Naive thymus-derived CD4-positive, alpha-beta T cell (primary cell): ENCODE data around the gene PER1. TPM values are rescaled to one million over a fixed set of nuclear protein-coding genes. Genes with fewer than 3 reads are reported as not detected.

ENCODE experiments used
- ATAC-seq: fragments of 150-1000 bp; cut with Tn5 transposase; 2 replicates; pipeline ENCODE4 v1.10.0; 2021; ENCODE audit warnings: mild to moderate bottlenecking, moderate library complexity
- CTCF ChIA-PET: fragments of 350-600 bp; sonication (Branson Sonifier 250); formaldehyde crosslinking; loops from one replicate; lab custom pipeline; 2021; ENCODE audit warnings: antibody characterized with exemption; lab: Charles Lee
- POLR2A ChIA-PET: fragments of 350-600 bp; sonication (Branson Sonifier 250); formaldehyde crosslinking; loops from one replicate; lab custom pipeline; 2021; ENCODE audit warnings: antibody characterized with exemption, inconsistent platforms; lab: Charles Lee
- DNase-seq, 9 donors: peaks; one replicate each; pipeline versions ENCODE4 v3.0.0 to v3.0.0-alpha.2; 2020 to 2022; ENCODE audit warnings: mixed read lengths in 1 of 9
- H3K27ac ChIP-seq: one replicate; pipeline ENCODE4 v1.7.0; 2013; ENCODE audit warnings: mild to moderate bottlenecking, low read depth, low read length, moderate library complexity
- H3K27me3 ChIP-seq, 2 donors: one replicate each; pipeline ENCODE4 v1.7.0; 2013; ENCODE audit warnings: low read length in 2 of 2, mild to moderate bottlenecking in 2 of 2, moderate library complexity in 2 of 2; ENCODE audit not compliant: control insufficient read depth in 2 of 2, insufficient read depth in 2 of 2
- H3K36me3 ChIP-seq, 3 experiments: 1 replicate in 2 of 3; 2 replicates in 1 of 3; pipeline ENCODE4 v1.7.0; 2013; ENCODE audit warnings: low read length in 3 of 3, mild to moderate bottlenecking in 3 of 3, moderate library complexity in 1 of 3; ENCODE audit not compliant: insufficient read depth in 3 of 3, control insufficient read depth in 2 of 3
- H3K4me1 ChIP-seq, 2 donors: one replicate each; pipeline ENCODE4 v1.7.0; 2013; ENCODE audit warnings: low read length in 2 of 2, mild to moderate bottlenecking in 2 of 2, moderate library complexity in 1 of 2; ENCODE audit not compliant: control insufficient read depth in 2 of 2, insufficient read depth in 2 of 2
- H3K4me3 ChIP-seq: 2 replicates; pipeline ENCODE4 v1.7.0; 2013; ENCODE audit warnings: mild to moderate bottlenecking, low read length
- H3K9me3 ChIP-seq, 3 experiments: 1 replicate in 2 of 3; 2 replicates in 1 of 3; pipeline ENCODE4 v1.7.0; 2013; ENCODE audit warnings: low read length in 3 of 3; ENCODE audit not compliant: control insufficient read depth in 2 of 3
- H3K27ac Mint-ChIP-seq, 9 donors: one replicate each; pipeline ENCODE4 v1.8.0; 2020 to 2022; ENCODE audit warnings: mixed read lengths in 9 of 9, mild to moderate bottlenecking in 8 of 9, moderate library complexity in 5 of 9, inconsistent platforms in 2 of 9
- H3K27me3 Mint-ChIP-seq, 5 donors: one replicate each; pipeline ENCODE4 v1.8.0; 2021 to 2022; ENCODE audit warnings: mixed read lengths in 5 of 5, mild to moderate bottlenecking in 1 of 5
- H3K36me3 Mint-ChIP-seq, 5 donors: one replicate each; pipeline ENCODE4 v1.8.0; 2020 to 2022; ENCODE audit warnings: mixed read lengths in 5 of 5, mild to moderate bottlenecking in 3 of 5, inconsistent platforms in 1 of 5
- H3K4me1 Mint-ChIP-seq, 7 donors: one replicate each; pipeline ENCODE4 v1.8.0; 2020 to 2022; ENCODE audit warnings: mixed read lengths in 7 of 7, mild to moderate bottlenecking in 3 of 7, inconsistent platforms in 1 of 7
- H3K4me3 Mint-ChIP-seq, 10 donors: one replicate each; pipeline ENCODE4 v1.8.0; 2020 to 2022; ENCODE audit warnings: mild to moderate bottlenecking in 10 of 10, mixed read lengths in 10 of 10, moderate library complexity in 6 of 10, inconsistent platforms in 2 of 10
- H3K9me3 Mint-ChIP-seq, 11 donors: one replicate each; pipeline ENCODE4 v1.8.0; 2020 to 2022; ENCODE audit warnings: mixed read lengths in 11 of 11, mild to moderate bottlenecking in 4 of 11, inconsistent platforms in 1 of 11, moderate library complexity in 1 of 11
- intact Hi-C, 2 donors: fragments of 100-400 bp; cut with micrococcal nuclease; formaldehyde crosslinking; loops; one replicate each; pipeline ENCODE4 v1.15.1; 2023
- polyA plus RNA-seq, 2 donors: library from polyadenylated mRNA; unstranded; fragments of 300-500 nt; fragmentation: Illumina TruSeq; gene quantifications; one replicate each; pipeline ENCODE4 v1.2.3, GENCODE V29; 2021
- total RNA-seq, 6 experiments: library from RNA in 5 of 6; stranded (reverse) in 5 of 6; gene quantifications; 1 replicate in 5 of 6; 2 replicates in 1 of 6; pipeline ENCODE4 v1.2.3 and lab custom pipeline; 2021 to 2026

Gene PER1
- total and polyA plus RNA-seq, 7 experiments from 2014 or later = 7.9 to 1,786 (median 80.1) TPM

DNA sequence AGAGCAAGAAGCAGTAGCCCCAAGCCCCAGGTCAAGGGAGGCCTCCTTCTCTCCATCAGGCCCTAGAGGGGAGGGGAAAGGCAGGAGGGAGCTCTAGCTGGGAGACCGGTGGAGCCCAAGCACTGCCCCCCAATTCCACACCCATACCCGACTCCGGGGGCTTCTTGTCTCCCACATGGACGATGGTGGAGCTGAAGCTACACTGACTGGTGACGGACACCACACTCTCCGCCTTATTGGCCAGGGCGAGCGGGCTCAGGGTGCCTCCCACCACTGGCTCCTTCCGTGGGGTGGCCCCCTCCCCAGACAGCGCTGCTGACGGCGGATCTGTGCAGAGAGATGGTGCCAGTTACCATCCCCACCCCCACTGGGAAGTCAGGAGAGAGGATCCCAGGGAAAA lies 6.4 kb downstream of the PER1 start:
- intact Hi-C loops = no loop called here
- CTCF ChIA-PET = no interaction called here
- H3K4me3 Mint-ChIP-seq = peak overlapping the region in 1 of 10 donors; percentile 48
- H3K27me3 ChIP-seq = no peaks in the 10 kb centered on the region
- H3K9me3 Mint-ChIP-seq = peaks cover 0 to 38% (median 0%) of the 10 kb centered on the region in 11 donors
- POLR2A ChIA-PET = interaction anchor here (0.7 to 3.3 kb wide), 7 partner anchors 10 to 231 kb away, joined by 3 to 16 read pairs (median 3); no protein-coding TSS in a partner anchor
- peaks cover 30 to 98% (median 48%) of the 10 kb centered on the region in 3 experiments for H3K36me3 ChIP-seq
- peaks cover 10% of the 10 kb centered on the region in 2 donors for H3K4me1 ChIP-seq
- H3K36me3 Mint-ChIP-seq = peaks cover 14 to 58% (median 15%) of the 10 kb centered on the region in 5 donors
- H3K4me3 ChIP-seq = no peak overlapping the region
- H3K27ac ChIP-seq = no peak overlapping the region
- H3K9me3 ChIP-seq = no peaks in the 10 kb centered on the region
- DNase-seq (no peak), ATAC-seq (no peak)
- H3K4me1 Mint-ChIP-seq = peaks cover 0 to 24% (median 8%) of the 10 kb centered on the region in 7 donors
- no peaks in the 10 kb centered on the region for H3K27me3 Mint-ChIP-seq
- peak overlapping the region in 4 of 9 donors; percentile 19 to 68 (median 45) for H3K27ac Mint-ChIP-seq

DNA sequence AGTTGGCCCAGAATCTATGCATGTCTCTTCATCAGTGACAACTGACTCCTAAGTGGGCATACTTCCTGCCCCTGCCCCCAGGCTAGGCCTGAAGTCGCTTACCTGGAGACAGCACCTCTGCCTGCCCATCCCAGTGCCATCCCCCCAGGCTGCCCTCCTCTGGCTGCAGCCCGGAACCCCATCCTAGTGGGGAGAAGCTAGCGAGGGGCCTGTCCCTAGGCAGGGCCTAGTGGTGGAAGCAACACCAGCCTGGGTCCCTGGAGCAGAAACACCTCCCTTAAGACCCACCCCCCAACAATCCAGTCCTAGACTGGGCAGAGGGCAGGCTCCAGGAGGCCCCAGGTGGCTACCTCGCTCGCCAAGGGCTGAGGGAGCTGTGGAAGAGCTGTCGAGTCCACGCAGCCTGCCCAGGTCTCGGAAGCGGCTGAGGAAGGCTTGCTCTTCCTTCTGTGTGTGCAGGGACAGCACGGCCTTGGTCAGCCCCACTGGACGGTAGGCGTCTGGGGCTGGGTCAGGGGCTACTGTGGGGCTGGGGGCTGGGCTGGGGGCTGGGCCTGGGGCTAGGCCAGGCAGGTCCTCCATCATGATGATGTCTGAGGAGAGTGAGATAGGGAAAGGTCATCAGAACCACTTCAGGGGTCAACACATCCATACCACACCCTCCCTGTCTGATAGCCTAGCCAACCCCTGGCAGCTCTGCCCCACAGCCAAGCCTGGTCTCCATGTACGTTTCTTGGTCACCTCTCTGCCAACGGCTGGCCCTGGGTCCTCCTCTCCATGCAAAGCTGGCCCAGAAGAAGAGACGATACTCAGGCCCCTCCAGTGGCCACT lies 7.6 kb downstream of the PER1 start:
- Mint-ChIP-seq H3K9me3 (peaks cover 0 to 38% (median 0%) of the 10 kb centered on the region in 11 donors), H3K27ac (peak overlapping the region in 2 of 9 donors; percentile 56 to 76), H3K36me3 (peaks cover 14 to 56% (median 15%) of the 10 kb centered on the region in 5 donors), H3K4me3 (peak overlapping the region in 1 of 10 donors; percentile 34), H3K27me3 (no peaks in the 10 kb centered on the region), H3K4me1 (peaks cover 0 to 21% (median 4%) of the 10 kb centered on the region in 7 donors)
- CTCF ChIA-PET = interaction anchor here (0.6 kb wide), 1 partner anchor 184 kb away, joined by 3 read pairs; no protein-coding TSS in a partner anchor
- no peaks in the 10 kb centered on the region for H3K9me3 ChIP-seq
- no peak overlapping the region for H3K27ac ChIP-seq
- H3K36me3 ChIP-seq = peaks cover 25 to 95% (median 39%) of the 10 kb centered on the region in 3 experiments
- no peaks in the 10 kb centered on the region for H3K27me3 ChIP-seq
- peak in 5 of 9 donors; percentile 3 to 20 (median 15) for DNase-seq
- H3K4me1 ChIP-seq = peaks cover 0 to 6% of the 10 kb centered on the region in 2 donors
- no peak for ATAC-seq
- POLR2A ChIA-PET = interaction anchor here (0.7 to 3.3 kb wide), 6 partner anchors 9 to 233 kb away, joined by 3 to 16 read pairs (median 4); no protein-coding TSS in a partner anchor
- no peak overlapping the region for H3K4me3 ChIP-seq
- intact Hi-C loops = no loop called here

DNA sequence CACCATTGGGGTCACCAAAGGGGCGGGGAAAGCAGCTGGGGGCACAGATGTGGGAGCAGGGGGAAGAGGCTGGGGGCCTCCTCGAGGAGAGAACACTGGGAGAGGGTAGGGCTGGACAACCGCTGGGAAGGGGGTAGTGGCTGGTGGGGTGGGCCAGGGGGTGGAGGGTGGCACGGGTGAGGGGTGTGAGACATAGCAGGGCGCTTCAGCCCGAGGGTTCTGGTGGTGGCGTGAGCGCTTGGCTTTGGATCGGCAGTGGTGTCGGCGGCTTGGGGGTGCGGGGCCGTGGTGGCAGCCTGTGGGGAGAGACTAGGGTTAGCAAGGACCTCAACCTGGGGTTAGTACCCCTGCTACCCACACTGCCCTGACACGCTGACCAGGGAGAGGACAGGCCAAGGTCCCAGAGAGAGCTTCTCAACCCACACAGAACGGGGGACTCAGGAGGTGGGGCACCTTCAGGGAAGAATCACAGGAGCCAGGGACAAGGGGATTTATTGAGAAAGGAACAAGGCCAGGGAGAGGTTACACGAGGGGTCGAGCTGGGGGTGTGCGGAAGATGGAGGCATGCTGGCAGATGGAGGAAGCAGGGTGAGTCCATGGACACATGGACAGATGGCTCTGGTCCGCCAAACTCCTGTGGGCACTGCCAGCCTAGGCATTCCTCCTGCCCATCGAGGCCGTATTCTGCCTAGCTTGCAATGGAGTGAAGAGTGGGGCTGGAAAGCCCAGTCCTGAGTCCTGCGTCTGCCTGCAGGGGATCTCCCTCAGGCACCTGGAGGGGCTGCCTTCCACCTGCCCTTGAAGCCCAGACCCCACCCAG lies 8.4 kb downstream of the PER1 start:
- peak overlapping the region in 1 of 10 donors; percentile 12 for H3K4me3 Mint-ChIP-seq
- H3K9me3 Mint-ChIP-seq = peaks cover 0 to 35% (median 0%) of the 10 kb centered on the region in 11 donors
- peaks cover 14 to 52% (median 14%) of the 10 kb centered on the region in 5 donors for H3K36me3 Mint-ChIP-seq
- H3K27me3 Mint-ChIP-seq = peaks cover 0 to 2% (median 0%) of the 10 kb centered on the region in 5 donors
- intact Hi-C loops = no loop called here
- DNase-seq (peak in 5 of 9 donors; percentile 5 to 33 (median 16)), ATAC-seq (no peak)
- Histone ChIP-seq H3K27me3 (no peaks in the 10 kb centered on the region), H3K9me3 (no peaks in the 10 kb centered on the region), H3K36me3 (peaks cover 21 to 87% (median 34%) of the 10 kb centered on the region in 3 experiments), H3K4me1 (peaks cover 0 to 9% of the 10 kb centered on the region in 2 donors), H3K4me3 (no peak overlapping the region), H3K27ac (no peak overlapping the region)
- H3K27ac Mint-ChIP-seq = peak overlapping the region in 5 of 9 donors; percentile 51 to 76 (median 68)
- H3K4me1 Mint-ChIP-seq = peaks cover 0 to 21% (median 4%) of the 10 kb centered on the region in 7 donors
- POLR2A ChIA-PET = interaction anchor here (0.5 to 2.4 kb wide), 4 partner anchors 10 to 92 kb away, joined by 3 to 8 read pairs (median 4); no protein-coding TSS in a partner anchor
- CTCF ChIA-PET = interaction anchor here (0.6 to 2.3 kb wide), 3 partner anchors 14 to 184 kb away, joined by 3 to 4 read pairs (median 4); no protein-coding TSS in a partner anchor

DNA sequence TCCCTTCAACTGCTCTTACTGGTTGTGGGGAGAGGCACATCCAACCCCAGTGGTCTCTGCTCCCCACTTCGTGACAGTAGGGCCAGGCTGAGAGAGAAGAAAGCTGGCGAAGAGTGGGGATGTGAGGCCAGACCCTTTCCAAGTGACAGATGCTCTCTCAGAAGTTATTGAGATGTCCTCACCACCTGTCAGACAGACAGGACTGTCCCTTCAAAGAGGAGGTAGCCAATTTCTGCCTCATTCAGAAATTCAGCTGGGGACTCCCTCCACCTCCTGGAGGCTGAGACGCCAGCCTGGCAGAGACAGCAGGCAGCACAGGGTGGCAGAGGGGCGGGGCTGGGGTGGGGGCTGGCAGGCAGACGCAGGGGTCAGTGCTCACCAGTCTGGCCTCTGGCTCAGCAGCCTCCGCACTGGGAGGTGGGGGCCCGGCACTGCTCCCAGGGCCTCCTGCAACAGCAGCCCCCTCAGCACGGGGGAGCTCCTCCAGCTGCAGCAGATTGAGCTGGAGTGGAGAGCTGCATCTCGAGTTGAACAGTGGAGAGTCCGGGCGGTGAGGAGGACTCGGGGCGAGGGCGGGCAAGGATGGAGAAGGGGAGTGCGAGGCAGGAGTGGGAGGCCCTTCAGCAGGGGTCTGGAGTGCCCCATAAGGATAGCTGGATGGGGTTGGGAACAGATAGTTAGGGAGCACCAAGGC lies 9.2 kb downstream of the PER1 start:
- intact Hi-C loops = no loop called here
- Histone ChIP-seq H3K27me3 (no peaks in the 10 kb centered on the region), H3K9me3 (no peaks in the 10 kb centered on the region), H3K27ac (no peak overlapping the region), H3K36me3 (peaks cover 20 to 79% (median 27%) of the 10 kb centered on the region in 3 experiments), H3K4me1 (peaks cover 6 to 13% of the 10 kb centered on the region in 2 donors), H3K4me3 (no peak overlapping the region)
- Mint-ChIP-seq H3K36me3 (peaks cover 14 to 46% (median 14%) of the 10 kb centered on the region in 5 donors), H3K27me3 (peaks cover 0 to 2% (median 0%) of the 10 kb centered on the region in 5 donors), H3K4me1 (peaks cover 0 to 16% (median 4%) of the 10 kb centered on the region in 7 donors), H3K27ac (peak overlapping the region in 3 of 9 donors; percentile 41 to 76 (median 58)), H3K9me3 (peaks cover 0 to 31% (median 0%) of the 10 kb centered on the region in 11 donors), H3K4me3 (peak overlapping the region in 1 of 10 donors; percentile 12)
- DNase-seq = peak in 2 of 9 donors; percentile 4 to 23
- ChIA-PET POLR2A (interaction anchor here (0.5 to 6.2 kb wide), 6 partner anchors 11 to 92 kb away, joined by 3 to 65 read pairs (median 4); partner anchors contain the start of gene HES7), CTCF (interaction anchor here (0.8 to 2.3 kb wide), 2 partner anchors 15 to 83 kb away, joined by 4 read pairs; no protein-coding TSS in a partner anchor)
- ATAC-seq = no peak

DNA sequence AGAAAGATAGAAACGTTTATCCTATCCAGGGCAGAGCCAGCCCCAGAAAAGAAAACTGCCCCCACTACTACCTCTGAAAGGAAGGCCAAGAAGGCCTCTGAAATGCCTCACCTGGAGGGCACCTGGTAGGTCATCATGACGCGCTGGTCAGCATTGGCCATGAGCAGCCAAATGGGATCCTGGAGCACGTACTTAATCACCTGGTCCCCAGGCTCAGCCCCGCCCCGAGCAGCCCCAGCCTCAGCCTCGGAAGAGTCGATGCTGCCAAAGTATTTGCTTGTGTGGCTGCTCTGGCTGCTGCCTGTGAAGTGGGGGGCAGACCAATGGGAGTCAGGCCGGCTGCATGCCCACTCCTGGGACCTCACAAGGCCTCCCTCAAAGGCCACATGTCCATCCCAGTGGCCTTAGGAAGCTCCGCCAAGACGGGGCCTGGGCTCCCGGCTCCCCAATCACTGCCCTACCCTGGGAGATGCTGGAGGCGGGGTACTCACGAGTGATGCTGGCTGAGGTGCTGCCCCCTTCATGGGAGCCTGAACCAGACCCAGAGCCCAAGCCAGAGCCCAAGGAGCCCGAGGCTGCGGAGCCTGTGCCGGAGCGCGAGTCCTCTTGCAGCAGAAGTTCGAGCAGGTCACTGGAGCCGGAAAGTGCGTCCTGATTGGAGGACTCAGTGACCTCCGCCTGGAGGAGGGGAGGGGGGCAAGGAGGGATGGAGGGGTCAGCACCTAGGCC lies 9.9 kb downstream of the PER1 start:
- Histone ChIP-seq H3K4me1 (peaks cover 8 to 17% of the 10 kb centered on the region in 2 donors), H3K4me3 (no peak overlapping the region), H3K27ac (no peak overlapping the region), H3K27me3 (no peaks in the 10 kb centered on the region), H3K9me3 (no peaks in the 10 kb centered on the region), H3K36me3 (peaks cover 13 to 72% (median 20%) of the 10 kb centered on the region in 3 experiments)
- Mint-ChIP-seq H3K9me3 (peaks cover 0 to 31% (median 0%) of the 10 kb centered on the region in 11 donors), H3K4me3 (no peak overlapping the region), H3K27me3 (peaks cover 0 to 2% (median 0%) of the 10 kb centered on the region in 5 donors), H3K27ac (peak overlapping the region in 4 of 9 donors; percentile 21 to 58 (median 48)), H3K4me1 (peaks cover 0 to 15% (median 4%) of the 10 kb centered on the region in 7 donors), H3K36me3 (peaks cover 12 to 40% (median 14%) of the 10 kb centered on the region in 5 donors)
- CTCF ChIA-PET = interaction anchor here (1.3 to 2.3 kb wide), 2 partner anchors 14 to 16 kb away, joined by 3 to 4 read pairs; no protein-coding TSS in a partner anchor
- DNase-seq (peak in 4 of 9 donors; percentile 7 to 19 (median 12)), ATAC-seq (no peak)
- POLR2A ChIA-PET = interaction anchor here (1.0 to 6.2 kb wide), 7 partner anchors 10 to 105 kb away, joined by 3 to 136 read pairs (median 34); partner anchors contain the start of genes CTC1, HES7 and PER1
- intact Hi-C loops = no loop called here
